Measurements from ENCODE around the gene THADA.
A peak's percentile ranks its signal among the peaks of the same experiment; 100 is the strongest.

DNA sequence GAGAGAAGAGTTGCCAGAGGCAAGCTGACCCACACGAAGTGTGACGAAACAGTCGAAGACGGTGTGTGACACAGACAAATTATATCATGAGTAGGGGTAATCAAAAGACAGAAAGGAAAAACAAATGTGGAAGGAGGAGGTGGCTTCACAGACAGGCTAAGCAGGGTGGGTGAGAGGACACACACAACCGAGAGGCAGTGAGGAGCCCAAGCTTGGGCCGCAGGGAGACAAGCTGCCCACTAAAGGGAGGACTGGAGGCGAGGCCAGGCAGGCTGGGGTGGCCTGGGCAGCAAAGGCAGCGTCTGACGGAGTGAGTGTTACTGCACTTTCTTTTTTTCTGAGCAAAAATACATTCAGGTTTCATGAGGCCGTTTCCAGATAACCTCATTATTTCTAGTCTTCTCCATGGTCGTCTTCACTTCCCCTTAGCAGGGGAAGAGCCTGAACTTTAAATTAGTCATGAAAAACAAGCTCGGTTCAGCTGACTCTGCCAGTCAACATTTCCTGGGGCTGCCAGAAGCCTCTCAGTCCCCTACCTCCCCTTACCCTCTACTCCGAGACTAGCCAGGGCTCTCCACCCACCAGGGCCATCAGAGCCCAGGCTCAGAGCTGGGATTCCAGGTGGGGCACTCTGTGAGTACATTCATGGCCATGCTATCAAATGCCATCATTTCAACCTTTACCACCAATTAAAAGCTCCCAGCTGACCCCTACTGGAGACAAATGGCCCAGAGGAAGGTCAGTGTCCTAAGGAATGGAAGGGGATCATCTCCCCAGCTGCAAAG lies 355.7 kb downstream of the THADA start:
- TF ChIP-seq, protein P1, sequence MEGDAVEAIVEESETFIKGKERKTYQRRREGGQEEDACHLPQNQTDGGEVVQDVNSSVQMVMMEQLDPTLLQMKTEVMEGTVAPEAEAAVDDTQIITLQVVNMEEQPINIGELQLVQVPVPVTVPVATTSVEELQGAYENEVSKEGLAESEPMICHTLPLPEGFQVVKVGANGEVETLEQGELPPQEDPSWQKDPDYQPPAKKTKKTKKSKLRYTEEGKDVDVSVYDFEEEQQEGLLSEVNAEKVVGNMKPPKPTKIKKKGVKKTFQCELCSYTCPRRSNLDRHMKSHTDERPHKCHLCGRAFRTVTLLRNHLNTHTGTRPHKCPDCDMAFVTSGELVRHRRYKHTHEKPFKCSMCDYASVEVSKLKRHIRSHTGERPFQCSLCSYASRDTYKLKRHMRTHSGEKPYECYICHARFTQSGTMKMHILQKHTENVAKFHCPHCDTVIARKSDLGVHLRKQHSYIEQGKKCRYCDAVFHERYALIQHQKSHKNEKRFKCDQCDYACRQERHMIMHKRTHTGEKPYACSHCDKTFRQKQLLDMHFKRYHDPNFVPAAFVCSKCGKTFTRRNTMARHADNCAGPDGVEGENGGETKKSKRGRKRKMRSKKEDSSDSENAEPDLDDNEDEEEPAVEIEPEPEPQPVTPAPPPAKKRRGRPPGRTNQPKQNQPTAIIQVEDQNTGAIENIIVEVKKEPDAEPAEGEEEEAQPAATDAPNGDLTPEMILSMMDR (IDR thresholded peaks at IDR 0.05; ENCODE audit: low read length), result peak; percentile 55; the same call in 1 of the 2 replicates
- TF ChIP-seq EZH2 (IDR thresholded peaks at IDR 0.05; ENCODE audit: borderline replicate concordance, low read length), result no peak
